T-helper 2 cell treated with Interferon-gamma antibody and Interleukin-4, amounts not matched to agents 100 ng/mL and 5 ng/mL, for 36 hours (primary cell): ENCODE data around the gene LGMN. TPM values are rescaled to one million over a fixed set of nuclear protein-coding genes. Genes with fewer than 3 reads are reported as not detected.
"Not testable (repeated sequence)": the region's sequence is repeated elsewhere in the genome, so short reads cannot be mapped to it uniquely, and the experiment has no call there.

Source experiments
- intact Hi-C: fragments of 100-400 bp; cut with micrococcal nuclease; formaldehyde crosslinking; loops from one replicate; pipeline ENCODE4 v1.15.1; 2023
- total RNA-seq: library from RNA; stranded (reverse); gene quantifications from 2 replicates; pipeline ENCODE4 v1.2.3, GENCODE V29; 2022

LGMN gene
- total RNA-seq, 1 donor from 2014 or later: 1.4 TPM

GRCh38 chr14:92763666-92764631, 15.5 kb upstream of the LGMN start:
- intact Hi-C loops: not testable (repeated sequence)

- intact Hi-C loops: no loop called here
Measured at GRCh38 chr14:92760524-92760805, 12.0 kb upstream of the LGMN start.

- intact Hi-C loops: no loop called here
Measured at GRCh38 chr14:92759679-92760523, 11.5 kb upstream of the LGMN start.

DNA sequence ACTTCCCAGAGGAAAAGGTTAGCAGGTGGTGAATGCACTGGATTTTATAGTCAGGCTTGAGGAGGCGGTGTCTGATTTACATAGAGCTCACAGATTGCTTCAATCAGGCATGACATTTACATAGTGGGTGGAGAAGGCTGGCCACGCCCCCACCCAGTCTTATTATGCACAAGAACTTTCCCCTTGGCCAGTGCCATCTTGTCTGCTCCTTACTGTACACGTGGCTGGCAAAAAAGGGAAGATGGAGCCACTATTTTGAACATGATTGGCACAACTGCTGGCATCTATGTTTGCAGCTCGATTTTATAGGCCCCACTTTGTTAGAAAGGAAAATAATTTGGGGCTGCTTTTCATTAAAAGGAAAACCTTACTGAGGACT, 10.9 kb upstream of the LGMN start:
- intact Hi-C loops: no loop called here

- intact Hi-C loops: no loop called here
Measured at GRCh38 chr14:92756446-92756845, 8.0 kb upstream of the LGMN start.

DNA sequence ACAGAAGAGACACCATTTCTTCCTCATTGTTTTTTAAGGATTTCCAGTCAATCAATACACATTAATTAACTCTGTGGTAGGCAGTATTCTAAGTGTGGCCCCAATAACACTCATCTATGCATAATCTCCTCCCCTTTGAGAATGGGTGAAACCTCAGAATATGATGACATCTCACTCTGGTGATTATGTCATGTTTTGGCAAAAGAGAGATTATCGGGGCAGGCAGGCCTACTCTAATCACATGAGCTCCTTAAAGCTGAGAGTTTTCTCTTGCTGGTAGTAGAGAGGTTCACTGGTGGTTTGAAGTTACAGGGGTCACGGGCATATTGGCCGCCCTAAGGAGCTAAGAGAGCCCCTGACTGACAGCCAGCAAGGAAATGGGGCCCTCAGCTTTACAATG, 7.1 kb upstream of the LGMN start:
- intact Hi-C loops: no loop called here

GRCh38 chr14:92754966-92755365, 6.5 kb upstream of the LGMN start:
- intact Hi-C loops: no loop called here

- intact Hi-C loops: no loop called here
Measured at GRCh38 chr14:92753250-92753649, 4.8 kb upstream of the LGMN start.

- intact Hi-C loops: no loop called here
Measured at GRCh38 chr14:92751819-92752218, 3.4 kb upstream of the LGMN start.

GRCh38 chr14:92750994-92751400, 2.6 kb upstream of the LGMN start:
- intact Hi-C loops: no loop called here

GRCh38 chr14:92750222-92750728, 1.8 kb upstream of the LGMN start:
- intact Hi-C loops: not testable (repeated sequence)

GRCh38 chr14:92747701-92748258, 647 bp downstream of the LGMN start:
- intact Hi-C loops: no loop called here

- intact Hi-C loops: no loop called here
Measured at GRCh38 chr14:92744198-92744597, 4.2 kb downstream of the LGMN start.

GRCh38 chr14:92740440-92740839, 8.0 kb downstream of the LGMN start:
- intact Hi-C loops: no loop called here

DNA sequence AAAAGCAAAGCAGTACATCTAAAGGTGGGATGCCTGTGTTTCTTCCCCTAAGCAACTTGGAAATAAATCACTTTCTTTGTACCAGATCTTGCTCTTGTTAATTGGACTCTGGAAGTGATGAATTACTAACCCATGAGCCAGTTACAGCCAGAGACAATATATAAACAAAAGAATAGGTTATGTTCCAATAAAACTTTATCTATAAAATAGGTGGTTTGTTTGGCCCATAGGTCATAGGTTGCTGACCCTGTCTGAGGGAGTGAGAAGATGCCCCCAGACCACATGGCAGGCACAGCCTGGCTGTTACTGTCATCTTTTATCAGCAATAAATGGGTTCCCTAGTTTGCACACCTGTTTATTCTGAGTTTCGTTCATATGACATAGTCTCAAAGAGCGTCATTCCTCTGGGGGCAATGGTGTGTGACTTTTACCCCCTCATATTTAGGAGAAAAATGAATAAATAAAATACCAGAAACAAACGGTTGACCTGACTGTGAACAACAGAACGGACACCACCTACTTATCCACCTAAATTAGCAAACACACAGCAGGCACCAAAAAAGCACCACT, 10.7 kb downstream of the LGMN start:
- intact Hi-C loops: no loop called here

DNA sequence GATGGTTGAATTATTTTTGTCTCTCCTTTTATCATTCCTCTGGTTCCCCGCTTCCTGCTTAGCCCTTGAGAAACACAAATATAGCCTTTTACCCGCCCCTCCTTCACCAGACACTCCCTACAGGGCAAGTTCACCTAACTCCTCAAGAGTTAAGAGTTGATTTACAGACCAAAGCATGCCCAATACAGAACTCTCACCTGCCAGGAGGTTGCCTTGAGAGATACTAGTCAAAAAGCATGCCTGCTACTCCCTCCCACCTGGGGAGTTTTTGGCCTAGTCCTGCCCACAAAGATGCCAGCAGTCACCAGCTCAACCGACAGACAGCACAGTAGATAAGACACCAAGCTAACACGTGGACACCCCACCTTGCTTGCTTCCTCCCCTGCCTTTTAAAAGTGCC, 11.2 kb downstream of the LGMN start:
- intact Hi-C loops: no loop called here

DNA sequence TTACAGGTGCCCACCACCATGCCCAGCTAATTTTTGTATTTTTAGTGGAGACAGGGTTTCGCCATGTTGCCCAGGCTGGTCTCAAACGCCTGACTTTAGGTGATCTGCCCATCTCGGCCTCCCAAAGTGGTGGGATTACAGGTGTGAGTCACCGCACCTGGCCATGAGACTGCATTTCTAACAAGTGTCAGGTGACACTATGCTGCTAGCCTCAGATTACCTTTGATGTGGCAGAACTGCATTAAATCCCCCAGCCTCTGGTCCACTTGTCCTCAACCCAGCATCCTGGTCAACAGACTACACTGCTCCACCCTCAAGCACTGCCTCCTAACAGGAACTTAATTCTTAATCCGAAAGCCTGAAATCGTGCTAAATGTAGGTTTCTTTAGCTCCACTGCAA, 13.1 kb downstream of the LGMN start:
- intact Hi-C loops: no loop called here

- intact Hi-C loops: no loop called here
Measured at GRCh38 chr14:92734618-92735017, 13.8 kb downstream of the LGMN start.

DNA sequence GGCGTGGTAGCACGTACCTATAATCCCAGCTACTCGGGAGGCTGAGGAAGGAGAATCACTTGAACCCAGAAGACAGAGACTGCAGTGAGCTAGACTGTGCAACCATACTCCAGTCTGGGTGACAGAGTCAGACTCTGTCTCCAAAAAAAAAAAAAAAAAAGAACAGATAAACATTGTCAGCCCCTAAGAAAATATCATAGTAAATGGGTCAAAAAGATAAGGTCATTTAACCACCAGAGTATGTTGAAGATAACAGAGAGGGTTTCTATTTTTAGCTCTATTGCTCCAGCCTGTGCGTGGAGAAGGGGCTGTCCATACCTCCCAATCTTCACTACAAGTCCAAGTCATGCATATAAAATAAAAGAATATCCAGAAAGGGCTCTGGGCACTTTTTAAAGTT, 15.4 kb downstream of the LGMN start:
- intact Hi-C loops: no loop called here

DNA sequence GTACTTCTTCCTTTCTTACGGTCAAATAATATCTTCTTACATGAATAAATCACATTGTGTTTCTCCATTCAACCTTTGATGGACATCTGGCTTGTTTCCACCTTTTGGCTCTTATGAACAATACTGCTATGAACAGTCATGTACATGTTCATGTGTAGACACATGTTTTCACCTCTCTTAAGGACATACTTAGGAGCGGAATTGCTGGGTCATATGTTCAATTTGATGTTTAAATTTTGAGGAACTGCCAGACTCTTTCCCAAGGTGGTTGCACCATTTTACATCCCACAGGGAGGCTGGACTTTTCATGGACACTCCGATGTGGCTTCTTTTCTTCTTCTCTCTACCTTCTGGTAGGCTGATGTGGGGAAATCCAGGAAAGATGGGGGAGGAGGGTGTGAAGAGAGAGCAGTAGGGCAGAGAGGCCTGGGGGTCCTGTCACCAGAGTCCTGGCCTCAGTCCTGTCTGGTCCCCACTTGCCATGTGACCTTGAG, 16.8 kb downstream of the LGMN start:
- intact Hi-C loops: no loop called here

GRCh38 chr14:92729634-92730358, 18.6 kb downstream of the LGMN start:
- intact Hi-C loops: no loop called here
